ENCODE results near the gene MS4A14. TPM values are rescaled to one million over a fixed set of nuclear protein-coding genes. Genes with fewer than 3 reads are reported as not detected.

MS4A14 gene
- total and polyA plus RNA-seq, 9 of the 15 experiments (the other 6 are each of a cell fraction or from before 2014, with no cell fraction given), result not detected

GRCh38 chr11:60357771-60358170 lies 38.5 kb upstream of the MS4A14 start:
- Histone ChIP-seq H3K4me2 (ENCODE audit: insufficient read depth, low read length) (no peak overlapping the region), H3K9me1 (ENCODE audit: control insufficient read depth, insufficient read depth, low read length) (no peaks in the 10 kb centered on the region), H3K9ac (ENCODE audit: insufficient read depth in 1 of 2, low read depth in 2 of 2, low read length in 2 of 2) (no peak overlapping the region), H3K27me3 (ENCODE audit: control insufficient read depth in 2 of 2, insufficient read depth in 2 of 2, low read length in 2 of 2) (no peaks in the 10 kb centered on the region), H3K36me3 (ENCODE audit: control insufficient read depth, insufficient read depth, low read length) (no peaks in the 10 kb centered on the region), H2AFZ (ENCODE audit: low read depth, low read length) (no peak overlapping the region), H3K4me3 (no peak overlapping the region), H4K20me1 (replicated peaks; ENCODE audit: control insufficient read depth, insufficient read depth, low read length) (no peaks in the 10 kb centered on the region), H3K27ac (ENCODE audit: extremely low read depth, low read depth, low read length) (no peak overlapping the region), H3K9me3 (replicated peaks; ENCODE audit: control insufficient read depth, insufficient read depth, low read depth, low read length) (no peaks in the 10 kb centered on the region), H3K4me1 (replicated peaks in 1 of 2; ENCODE audit: control insufficient read depth in 2 of 2, insufficient read depth in 2 of 2, low read length in 2 of 2) (no peaks in the 10 kb centered on the region), H3K79me2 (ENCODE audit: control insufficient read depth, insufficient read depth, low read length) (no peaks in the 10 kb centered on the region)
- 0% methylated on average over 2 of the region's 2 CpGs for WGBS (ENCODE audit: insufficient coverage, low coverage, missing lambda C conversion rate)
- TF ChIP-seq NFIC (IDR thresholded peaks at IDR 0.05), result peak; percentile 60
- TF ChIP-seq ZNF740 (CRISPR knock-in tag; IDR thresholded peaks at IDR 0.05), result no peak
- no peak for TF ChIP-seq ZNF740 (tag; IDR thresholded peaks at IDR 0.05)
- DNase-seq (ENCODE audit: extremely low read depth in 1 of 4, low spot score in 3 of 4) (no peak), ATAC-seq (no peak), FAIRE-seq (no peak)
- in situ Hi-C loops (cut with MboI) (no loop called here), intact Hi-C loops (cut with micrococcal nuclease) (no loop called here)
- POLR2A ChIA-PET, result no interaction called here
- CTCF ChIA-PET (ENCODE audit: low intra/inter-chr PET ratio), result no interaction called here
- BruUV-seq (replicated peaks), result no TSS peak

GRCh38 chr11:60360621-60361020 lies 35.6 kb upstream of the MS4A14 start:
- CTCF ChIA-PET (ENCODE audit: low intra/inter-chr PET ratio), result no interaction called here
- Histone ChIP-seq H2AFZ (ENCODE audit: low read depth, low read length) (no peak overlapping the region), H3K4me3 (no peak overlapping the region), H3K9me3 (replicated peaks; ENCODE audit: control insufficient read depth, insufficient read depth, low read depth, low read length) (no peaks in the 10 kb centered on the region), H3K4me2 (ENCODE audit: insufficient read depth, low read length) (no peak overlapping the region), H4K20me1 (replicated peaks; ENCODE audit: control insufficient read depth, insufficient read depth, low read length) (no peaks in the 10 kb centered on the region), H3K27me3 (ENCODE audit: control insufficient read depth in 2 of 2, insufficient read depth in 2 of 2, low read length in 2 of 2) (0 out of 5 replicates have a peak, but pooled peaks cover 0 to 4% of the 10 kb centered on the region in 2 experiments), H3K79me2 (ENCODE audit: control insufficient read depth, insufficient read depth, low read length) (no peaks in the 10 kb centered on the region), H3K9me1 (ENCODE audit: control insufficient read depth, insufficient read depth, low read length) (no peaks in the 10 kb centered on the region), H3K4me1 (replicated peaks in 1 of 2; ENCODE audit: control insufficient read depth in 2 of 2, insufficient read depth in 2 of 2, low read length in 2 of 2) (no peaks in the 10 kb centered on the region), H3K27ac (ENCODE audit: extremely low read depth, low read depth, low read length) (no peak overlapping the region), H3K36me3 (ENCODE audit: control insufficient read depth, insufficient read depth, low read length) (no peaks in the 10 kb centered on the region), H3K9ac (ENCODE audit: insufficient read depth in 1 of 2, low read depth in 2 of 2, low read length in 2 of 2) (no peak overlapping the region)
- POLR2A ChIA-PET, result no interaction called here
- in situ Hi-C loops (cut with MboI), result no loop called here
- no TSS peak for BruUV-seq (replicated peaks)
- ATAC-seq, result no peak
- intact Hi-C loops (cut with micrococcal nuclease), result no loop called here
- no peak for FAIRE-seq
- WGBS (ENCODE audit: insufficient coverage, low coverage, missing lambda C conversion rate), result 0% methylated on average over 4 of the region's 4 CpGs
- TF ChIP-seq ZFP36 (IDR thresholded peaks at IDR 0.05; ENCODE audit: low read depth, low read length, partially characterized antibody), result peak; percentile 40
- no peak for TF ChIP-seq PHB2 (IDR thresholded peaks at IDR 0.05; ENCODE audit: low read depth)
- TF ChIP-seq CEBPG (CRISPR knock-in tag; IDR thresholded peaks at IDR 0.05), result no peak
- no peak for TF ChIP-seq CEBPG (tag; conservative IDR thresholded peaks at IDR 0.05 in 1 of 2, IDR thresholded peaks at IDR 0.05 in 1 of 2)
- TF ChIP-seq RFX7 (CRISPR knock-in tag; IDR thresholded peaks at IDR 0.05), result no peak
- no peak for DNase-seq (ENCODE audit: extremely low read depth in 1 of 4, low spot score in 3 of 4)

Measured in K562 (cell line).